HepG2 (cell line): ENCODE data around the gene TMEM217. TPM values are rescaled to one million over a fixed set of nuclear protein-coding genes. Genes with fewer than 3 reads are reported as not detected.

ENCODE experiments used
- AGO1 ChIP-seq: fragments of 200-400 bp; formaldehyde crosslinking; IDR thresholded peaks from 2 replicates; pipeline ENCODE4 v1.6.1; 2017; ENCODE audit warnings: mild to moderate bottlenecking, low read depth, low read length, moderate library complexity; ENCODE audit not compliant: poor library complexity, severe bottlenecking
- ELF1 ChIP-seq: sonication (generic); formaldehyde crosslinking; IDR thresholded peaks from 2 replicates; pipeline ENCODE4 v1.4.0; 2020; ENCODE audit warnings: missing genetic modification reagents
- FOXA3 ChIP-seq: IDR thresholded peaks from 2 replicates; pipeline ENCODE4 v1.6.1; 2016; ENCODE audit warnings: missing genetic modification reagents, missing compliant biosample characterization
- GZF1 ChIP-seq: sonication (generic); formaldehyde crosslinking; IDR thresholded peaks from 2 replicates; pipeline ENCODE4 v1.5.1; 2020; ENCODE audit warnings: mild to moderate bottlenecking, missing genetic modification reagents
- HOXA5 ChIP-seq: sonication (generic); formaldehyde crosslinking; IDR thresholded peaks from 2 replicates; pipeline ENCODE4 v1.4.0; 2020; ENCODE audit warnings: missing genetic modification reagents
- NBN ChIP-seq: fragments of 450-650 bp; conservative IDR thresholded peaks from 2 replicates; pipeline ENCODE4 v1.6.1; 2017
- POLR2AphosphoS2 ChIP-seq: IDR thresholded peaks from 2 replicates; pipeline ENCODE4 v1.6.1; 2011; ENCODE audit warnings: low read depth, low read length, improper control_type of control experiment
- SP4 ChIP-seq: sonication (generic); formaldehyde crosslinking; IDR thresholded peaks from 2 replicates; pipeline ENCODE4 v1.8.1; 2023; ENCODE audit warnings: mild to moderate bottlenecking, missing genetic modification reagents
- ZFP36L1 ChIP-seq: sonication (generic); formaldehyde crosslinking; IDR thresholded peaks from 2 replicates; pipeline ENCODE4 v1.8.0; 2022; ENCODE audit warnings: mild to moderate bottlenecking, missing genetic modification reagents, moderate library complexity
- ZFY ChIP-seq: sonication (generic); formaldehyde crosslinking; IDR thresholded peaks from 2 replicates; pipeline ENCODE4 v1.4.0; 2020; ENCODE audit warnings: missing genetic modification reagents
- ZNF251 ChIP-seq: sonication (generic); formaldehyde crosslinking; IDR thresholded peaks from 2 replicates; pipeline ENCODE4 v1.9.0; 2021; ENCODE audit warnings: mild to moderate bottlenecking, missing genetic modification reagents
- ZNF468 ChIP-seq: sonication (generic); formaldehyde crosslinking; IDR thresholded peaks from 2 replicates; pipeline ENCODE4 v1.8.0; 2022; ENCODE audit warnings: mild to moderate bottlenecking, moderate library complexity, missing genetic modification reagents
- ZNF777 ChIP-seq: sonication (generic); formaldehyde crosslinking; IDR thresholded peaks from 2 replicates; pipeline ENCODE4 v1.4.0; 2020; ENCODE audit warnings: missing genetic modification reagents
- polyA plus RNA-seq, 8 experiments: library from polyadenylated mRNA; depleted of rRNA in 3 of 8; stranded (reverse) in 7 of 8; unstranded in 1 of 8; fragments of >200 nt; fragmentation: Illumina TruSeq in 4 of 8; extraction: Trizol in 4 of 8; gene quantifications; 2 replicates each; pipeline versions ENCODE4 v1.2.1 to v1.2.3, GENCODE V29; 2011 to 2016; ENCODE audit warnings: low read depth in 4 of 8, missing spikeins in 1 of 8, mixed read lengths in 1 of 8; ENCODE audit not compliant: insufficient read depth in 1 of 8
- total RNA-seq, 5 experiments: library from RNA; depleted of rRNA; stranded (reverse); fragments of >200 nt; fragmentation: Illumina TruSeq; extraction: Trizol; gene quantifications; 2 replicates each; pipeline ENCODE4 v1.2.3, GENCODE V29; 2016; ENCODE audit warnings: low read depth in 1 of 5
- TF ChIP-seq, protein P1 (sequence below), 2 experiments: IDR thresholded peaks; 2 replicates each; pipeline ENCODE4 v1.6.1; 2011 to 2012; ENCODE audit warnings: low read length in 2 of 2, borderline replicate concordance in 1 of 2, low read depth in 1 of 2, mild to moderate bottlenecking in 1 of 2, moderate library complexity in 1 of 2
- TF ChIP-seq, protein P2 (sequence below): IDR thresholded peaks from 2 replicates; pipeline ENCODE4 v1.6.1; 2018; ENCODE audit warnings: missing genetic modification reagents
- TF ChIP-seq, protein P3 (sequence below): sonication (generic); formaldehyde crosslinking; IDR thresholded peaks from 2 replicates; pipeline ENCODE4 v1.4.0; 2020; ENCODE audit warnings: mild to moderate bottlenecking, missing genetic modification reagents
- TF ChIP-seq, protein P4 (sequence below): sonication (generic); formaldehyde crosslinking; IDR thresholded peaks from 2 replicates; pipeline ENCODE4 v1.5.0; 2020; ENCODE audit warnings: missing genetic modification reagents, mild to moderate bottlenecking, borderline replicate concordance
- TF ChIP-seq, protein P5 (sequence below): sonication (generic); formaldehyde crosslinking; IDR thresholded peaks from 2 replicates; pipeline ENCODE4 v1.5.1; 2020; ENCODE audit warnings: mild to moderate bottlenecking, missing genetic modification reagents

Gene TMEM217
- total and polyA plus RNA-seq, 2 of the 13 experiments (the other 11 are each of a cell fraction or from before 2014, with no cell fraction given), result 2.3 to 3.4 TPM

DNA sequence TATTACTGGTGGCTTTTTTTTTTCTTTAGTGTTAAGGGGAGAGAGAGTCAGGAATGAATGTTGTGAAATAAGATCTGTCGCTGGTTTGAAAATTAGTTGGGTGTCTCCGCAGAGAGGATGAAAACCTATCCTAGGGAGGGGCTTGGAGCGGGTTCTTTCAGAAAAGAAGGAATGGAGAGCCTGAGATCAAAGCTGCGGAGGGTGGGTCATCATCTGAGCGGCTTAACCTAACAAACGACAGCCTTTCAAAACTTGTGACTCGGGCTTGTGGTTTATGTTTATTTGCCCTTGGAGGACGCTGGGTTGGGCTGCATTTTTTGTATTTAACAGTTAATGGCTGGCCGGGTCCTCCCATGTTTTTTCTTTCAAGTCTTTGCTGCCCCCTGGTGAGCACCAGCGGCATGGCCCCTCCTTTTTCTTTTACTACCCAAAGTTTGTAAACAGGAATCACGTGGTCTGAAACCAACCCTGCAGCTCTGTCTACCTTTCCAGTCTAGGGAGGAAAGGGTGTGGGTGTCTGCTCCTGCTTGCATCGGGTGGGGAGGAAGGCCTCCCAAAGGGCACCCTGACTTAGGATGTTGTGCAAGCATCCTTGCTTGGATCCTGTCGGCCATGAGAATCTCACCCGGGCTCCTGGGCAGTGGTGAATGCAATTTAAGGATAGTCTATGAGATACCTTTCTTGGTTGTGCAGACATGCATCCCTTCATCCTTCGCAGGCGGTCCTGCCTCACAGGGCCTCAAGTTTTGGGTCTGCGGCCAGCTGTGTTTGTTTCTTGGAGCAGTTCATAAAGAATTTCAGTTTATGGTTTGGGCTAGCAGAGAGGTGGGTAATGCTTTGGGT lies 85.8 kb downstream of the TMEM217 start (continued):
- TF ChIP-seq POLR2AphosphoS2 (0 out of 2 replicates have a peak, but pooled peaks have one; percentile 55), ZNF251 (CRISPR knock-in tag) (no peak), NBN (no peak), ELF1 (CRISPR knock-in tag) (peak; percentile 28; the same call in 1 of the 2 replicates), ZFP36L1 (CRISPR knock-in tag) (0 out of 2 replicates have a peak, but pooled peaks have one; percentile 11), ZNF468 (CRISPR knock-in tag) (no peak), FOXA3 (CRISPR knock-in tag) (peak; percentile 96), SP4 (peak; percentile 49), HOXA5 (peak; percentile 91), AGO1 (no peak), ZNF777 (CRISPR knock-in tag) (0 out of 2 replicates have a peak, but pooled peaks have one; percentile 31), GZF1 (CRISPR knock-in tag) (peak; percentile 27; the same call in 1 of the 2 replicates), ZFY (0 out of 2 replicates have a peak, but pooled peaks have one; percentile 11)
- TF ChIP-seq, protein P1, sequence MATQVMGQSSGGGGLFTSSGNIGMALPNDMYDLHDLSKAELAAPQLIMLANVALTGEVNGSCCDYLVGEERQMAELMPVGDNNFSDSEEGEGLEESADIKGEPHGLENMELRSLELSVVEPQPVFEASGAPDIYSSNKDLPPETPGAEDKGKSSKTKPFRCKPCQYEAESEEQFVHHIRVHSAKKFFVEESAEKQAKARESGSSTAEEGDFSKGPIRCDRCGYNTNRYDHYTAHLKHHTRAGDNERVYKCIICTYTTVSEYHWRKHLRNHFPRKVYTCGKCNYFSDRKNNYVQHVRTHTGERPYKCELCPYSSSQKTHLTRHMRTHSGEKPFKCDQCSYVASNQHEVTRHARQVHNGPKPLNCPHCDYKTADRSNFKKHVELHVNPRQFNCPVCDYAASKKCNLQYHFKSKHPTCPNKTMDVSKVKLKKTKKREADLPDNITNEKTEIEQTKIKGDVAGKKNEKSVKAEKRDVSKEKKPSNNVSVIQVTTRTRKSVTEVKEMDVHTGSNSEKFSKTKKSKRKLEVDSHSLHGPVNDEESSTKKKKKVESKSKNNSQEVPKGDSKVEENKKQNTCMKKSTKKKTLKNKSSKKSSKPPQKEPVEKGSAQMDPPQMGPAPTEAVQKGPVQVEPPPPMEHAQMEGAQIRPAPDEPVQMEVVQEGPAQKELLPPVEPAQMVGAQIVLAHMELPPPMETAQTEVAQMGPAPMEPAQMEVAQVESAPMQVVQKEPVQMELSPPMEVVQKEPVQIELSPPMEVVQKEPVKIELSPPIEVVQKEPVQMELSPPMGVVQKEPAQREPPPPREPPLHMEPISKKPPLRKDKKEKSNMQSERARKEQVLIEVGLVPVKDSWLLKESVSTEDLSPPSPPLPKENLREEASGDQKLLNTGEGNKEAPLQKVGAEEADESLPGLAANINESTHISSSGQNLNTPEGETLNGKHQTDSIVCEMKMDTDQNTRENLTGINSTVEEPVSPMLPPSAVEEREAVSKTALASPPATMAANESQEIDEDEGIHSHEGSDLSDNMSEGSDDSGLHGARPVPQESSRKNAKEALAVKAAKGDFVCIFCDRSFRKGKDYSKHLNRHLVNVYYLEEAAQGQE (IDR thresholded peaks at IDR 0.05; ENCODE audit: borderline replicate concordance in 1 of 2, low read depth in 1 of 2, low read length in 2 of 2), result peak in 1 of 2 experiments; percentile 76; a peak in 1 of 4 replicates
- TF ChIP-seq, protein P2, sequence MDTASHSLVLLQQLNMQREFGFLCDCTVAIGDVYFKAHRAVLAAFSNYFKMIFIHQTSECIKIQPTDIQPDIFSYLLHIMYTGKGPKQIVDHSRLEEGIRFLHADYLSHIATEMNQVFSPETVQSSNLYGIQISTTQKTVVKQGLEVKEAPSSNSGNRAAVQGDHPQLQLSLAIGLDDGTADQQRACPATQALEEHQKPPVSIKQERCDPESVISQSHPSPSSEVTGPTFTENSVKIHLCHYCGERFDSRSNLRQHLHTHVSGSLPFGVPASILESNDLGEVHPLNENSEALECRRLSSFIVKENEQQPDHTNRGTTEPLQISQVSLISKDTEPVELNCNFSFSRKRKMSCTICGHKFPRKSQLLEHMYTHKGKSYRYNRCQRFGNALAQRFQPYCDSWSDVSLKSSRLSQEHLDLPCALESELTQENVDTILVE (CRISPR knock-in tag), result peak; percentile 57; the same call in 1 of the 2 replicates
- TF ChIP-seq, protein P3, sequence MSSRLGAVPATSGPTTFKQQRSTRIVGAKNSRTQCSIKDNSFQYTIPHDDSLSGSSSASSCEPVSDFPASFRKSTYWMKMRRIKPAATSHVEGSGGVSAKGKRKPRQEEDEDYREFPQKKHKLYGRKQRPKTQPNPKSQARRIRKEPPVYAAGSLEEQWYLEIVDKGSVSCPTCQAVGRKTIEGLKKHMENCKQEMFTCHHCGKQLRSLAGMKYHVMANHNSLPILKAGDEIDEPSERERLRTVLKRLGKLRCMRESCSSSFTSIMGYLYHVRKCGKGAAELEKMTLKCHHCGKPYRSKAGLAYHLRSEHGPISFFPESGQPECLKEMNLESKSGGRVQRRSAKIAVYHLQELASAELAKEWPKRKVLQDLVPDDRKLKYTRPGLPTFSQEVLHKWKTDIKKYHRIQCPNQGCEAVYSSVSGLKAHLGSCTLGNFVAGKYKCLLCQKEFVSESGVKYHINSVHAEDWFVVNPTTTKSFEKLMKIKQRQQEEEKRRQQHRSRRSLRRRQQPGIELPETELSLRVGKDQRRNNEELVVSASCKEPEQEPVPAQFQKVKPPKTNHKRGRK (CRISPR knock-in tag), result no peak; the same call in 1 of the 2 replicates
- TF ChIP-seq, protein P4, sequence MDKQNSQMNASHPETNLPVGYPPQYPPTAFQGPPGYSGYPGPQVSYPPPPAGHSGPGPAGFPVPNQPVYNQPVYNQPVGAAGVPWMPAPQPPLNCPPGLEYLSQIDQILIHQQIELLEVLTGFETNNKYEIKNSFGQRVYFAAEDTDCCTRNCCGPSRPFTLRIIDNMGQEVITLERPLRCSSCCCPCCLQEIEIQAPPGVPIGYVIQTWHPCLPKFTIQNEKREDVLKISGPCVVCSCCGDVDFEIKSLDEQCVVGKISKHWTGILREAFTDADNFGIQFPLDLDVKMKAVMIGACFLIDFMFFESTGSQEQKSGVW, result no peak
- TF ChIP-seq, protein P5, sequence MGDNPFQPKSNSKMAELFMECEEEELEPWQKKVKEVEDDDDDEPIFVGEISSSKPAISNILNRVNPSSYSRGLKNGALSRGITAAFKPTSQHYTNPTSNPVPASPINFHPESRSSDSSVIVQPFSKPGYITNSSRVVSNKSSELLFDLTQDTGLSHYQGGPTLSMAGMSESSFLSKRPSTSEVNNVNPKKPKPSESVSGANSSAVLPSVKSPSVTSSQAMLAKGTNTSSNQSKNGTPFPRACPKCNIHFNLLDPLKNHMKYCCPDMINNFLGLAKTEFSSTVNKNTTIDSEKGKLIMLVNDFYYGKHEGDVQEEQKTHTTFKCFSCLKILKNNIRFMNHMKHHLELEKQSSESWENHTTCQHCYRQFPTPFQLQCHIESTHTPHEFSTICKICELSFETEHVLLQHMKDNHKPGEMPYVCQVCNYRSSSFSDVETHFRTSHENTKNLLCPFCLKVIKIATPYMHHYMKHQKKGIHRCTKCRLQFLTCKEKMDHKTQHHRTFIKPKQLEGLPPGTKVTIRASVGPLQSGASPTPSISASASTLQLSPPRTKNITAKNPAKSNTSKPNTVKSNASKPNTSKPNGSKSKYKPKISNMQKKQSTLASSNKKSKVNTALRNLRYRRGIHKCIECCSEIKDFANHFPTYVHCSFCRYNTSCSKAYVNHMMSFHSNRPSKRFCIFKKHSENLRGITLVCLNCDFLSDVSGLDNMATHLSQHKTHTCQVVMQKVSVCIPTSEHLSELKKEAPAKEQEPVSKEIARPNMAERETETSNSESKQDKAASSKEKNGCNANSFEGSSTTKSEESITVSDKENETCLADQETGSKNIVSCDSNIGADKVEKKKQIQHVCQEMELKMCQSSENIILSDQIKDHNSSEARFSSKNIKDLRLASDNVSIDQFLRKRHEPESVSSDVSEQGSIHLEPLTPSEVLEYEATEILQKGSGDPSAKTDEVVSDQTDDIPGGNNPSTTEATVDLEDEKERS (CRISPR knock-in tag), result peak; percentile 61; the same call in 1 of the 2 replicates
